GM12878 (cell line): ENCODE results near the gene APBA1. TPM values are rescaled to one million over a fixed set of nuclear protein-coding genes. Genes with fewer than 3 reads are reported as not detected.

ENCODE experiments used
- ATAC-seq: fragments of 200-7000 bp; cut with Tn5 transposase; 3 replicates; pipeline ENCODE4 v1.9.1; 2020; ENCODE audit warnings: mild to moderate bottlenecking, moderate library complexity
- BruUV-seq: library from RNA; stranded (reverse); fragments of 400-500 nt; replicated peaks from 2 replicates; lab custom pipeline; 2021; lab: Mats Ljungman, UMichigan
- CTCF ChIA-PET: fragments of 300-600 bp; sonication (Branson Sonifier 250); formaldehyde crosslinking; extraction: SDS; loops from one replicate; lab custom pipeline; 2021; ENCODE audit warnings: inconsistent platforms; lab: Yijun Ruan, JAX
- POLR2A ChIA-PET: fragments of 350-600 bp; formaldehyde crosslinking; extraction: SDS; loops from one replicate; lab custom pipeline; 2021; ENCODE audit warnings: inconsistent platforms; lab: Charles Lee
- RAD21 ChIA-PET: fragments of 300-600 bp; sonication (Branson Sonifier 250); formaldehyde crosslinking; loops from one replicate; lab custom pipeline; 2023; ENCODE audit warnings: antibody characterized with exemption; ENCODE audit not compliant: unreplicated experiment; lab: Charles Lee
- SMC1A ChIA-PET: fragments of 300-600 bp; sonication (Branson Sonifier 250); formaldehyde crosslinking; loops from one replicate; lab custom pipeline; 2023; ENCODE audit not compliant: unreplicated experiment, uncharacterized antibody; lab: Charles Lee
- DNase-seq: peaks from one replicate; pipeline ENCODE4 v3.0.0-alpha.2; 2011; ENCODE audit warnings: low read depth, low spot score
- FAIRE-seq: peaks from 3 replicates; lab custom pipeline; 2011; peaks lifted over from hg19 to GRCh38; lab: Jason Lieb, UNC
- H2AFZ ChIP-seq: 2 replicates; pipeline ENCODE4 v1.6.0; 2011; ENCODE audit warnings: low read depth, low read length, control low read depth; ENCODE audit not compliant: control insufficient read depth
- H3K27ac ChIP-seq: 2 replicates; pipeline ENCODE4 v1.5.1; 2011; ENCODE audit warnings: control low read depth; ENCODE audit not compliant: control insufficient read depth, insufficient read depth
- H3K27me3 ChIP-seq, 2 experiments: replicated peaks in 1 of 2; 2 replicates each; pipeline versions ENCODE4 v1.6.0 to v1.6.1; 2011; ENCODE audit warnings: low read length in 1 of 2; ENCODE audit not compliant: control insufficient read depth in 2 of 2, insufficient read depth in 2 of 2
- H3K36me3 ChIP-seq, 2 experiments: 2 replicates each; pipeline ENCODE4 v1.5.1; 2011; ENCODE audit warnings: low read length in 1 of 2; ENCODE audit not compliant: control insufficient read depth in 2 of 2, insufficient read depth in 2 of 2
- H3K4me1 ChIP-seq: 2 replicates; pipeline ENCODE4 v1.6.1; 2011; ENCODE audit warnings: mild to moderate bottlenecking, low read length, moderate library complexity, mixed read lengths; ENCODE audit not compliant: control insufficient read depth, insufficient read depth
- H3K4me2 ChIP-seq: 2 replicates; pipeline ENCODE4 v1.6.0; 2011; ENCODE audit warnings: control low read depth; ENCODE audit not compliant: control insufficient read depth, insufficient read depth
- H3K4me3 ChIP-seq: fragments of 200-600 bp; sonication (generic); 2 replicates; pipeline ENCODE4 v1.5.1; 2016
- H3K79me2 ChIP-seq: 2 replicates; pipeline ENCODE4 v1.6.0; 2011; ENCODE audit warnings: low read length; ENCODE audit not compliant: control insufficient read depth, insufficient read depth
- H3K9ac ChIP-seq: 2 replicates; pipeline ENCODE4 v1.8.0; 2011; ENCODE audit warnings: low read length, control low read depth, mixed read lengths; ENCODE audit not compliant: control insufficient read depth, insufficient read depth
- H3K9me3 ChIP-seq: replicated peaks from 3 replicates; pipeline ENCODE4 v1.5.1; 2011; ENCODE audit warnings: mild to moderate bottlenecking, low read length; ENCODE audit not compliant: control insufficient read depth, insufficient read depth
- H4K20me1 ChIP-seq: 2 replicates; pipeline ENCODE4 v1.6.0; 2011; ENCODE audit not compliant: control insufficient read depth, insufficient read depth
- CBFB ChIP-seq: IDR thresholded peaks from 2 replicates; pipeline ENCODE4 v1.6.1; 2016; ENCODE audit warnings: antibody characterized with exemption, low read depth
- CHD4 ChIP-seq: fragments of 200-600 bp; sonication (generic); IDR thresholded peaks from 2 replicates; pipeline ENCODE4 v1.6.1; 2016; ENCODE audit warnings: mild to moderate bottlenecking
- EP300 ChIP-seq, 2 experiments: fragments of 150-350 bp in 1 of 2; IDR thresholded peaks; 2 replicates each; pipeline ENCODE4 v1.6.1; 2011 to 2012; ENCODE audit warnings: low read depth in 2 of 2, low read length in 2 of 2, borderline replicate concordance in 1 of 2, improper control_type of control experiment in 1 of 2, inconsistent platforms in 1 of 2; ENCODE audit not compliant: control insufficient read depth in 1 of 2
- EZH2 ChIP-seq: IDR thresholded peaks from 2 replicates; pipeline ENCODE4 v1.6.1; 2012; ENCODE audit warnings: low read depth, mild to moderate bottlenecking, control low read depth, inconsistent platforms, low read length, borderline replicate concordance; ENCODE audit not compliant: control insufficient read depth
- FOS ChIP-seq: IDR thresholded peaks from 3 replicates; pipeline ENCODE4 v1.6.1; 2011; ENCODE audit warnings: borderline replicate concordance; ENCODE audit not compliant: insufficient read length; ENCODE audit errors: extremely low read depth
- HCFC1 ChIP-seq: fragments of 150-350 bp; IDR thresholded peaks from 2 replicates; pipeline ENCODE4 v1.6.1; 2014; ENCODE audit warnings: low read length
- STAT1 ChIP-seq: fragments of 450-650 bp; conservative IDR thresholded peaks from 2 replicates; pipeline ENCODE4 v1.6.1; 2014; ENCODE audit warnings: antibody characterized with exemption, mild to moderate bottlenecking
- TCF12 ChIP-seq: IDR thresholded peaks from 2 replicates; pipeline ENCODE4 v1.6.1; 2011; ENCODE audit warnings: low read depth, mild to moderate bottlenecking, low read length
- WGBS: methylation state at CpG from one replicate; pipeline ENCODE4 v1.1.6; 2016; ENCODE audit warnings: low lambda C conversion rate; ENCODE audit not compliant: insufficient replicate concordance, insufficient coverage; ENCODE audit errors: missing lambda C conversion rate; 5-methylcytosine and 5-hydroxymethylcytosine counted together
- in situ Hi-C: fragments of 300-500 bp; cut with MboI; formaldehyde crosslinking; loops from 9 replicates; pipeline ENCODE4 v1.14.3; 2018; ENCODE audit warnings: mixed read lengths
- intact Hi-C: fragments of 100-400 bp; cut with micrococcal nuclease; formaldehyde crosslinking; loops from one replicate; pipeline ENCODE4 v1.14.2; 2022; ENCODE audit not compliant: unreplicated experiment
- polyA plus RNA-seq, 11 experiments: library from polyadenylated mRNA; depleted of rRNA in 4 of 11; unstranded in 6 of 11; stranded (reverse) in 5 of 11; fragments of >200 nt; fragmentation: Nextera tagmentation in 4 of 11; fragmentation: Illumina TruSeq in 1 of 11; extraction: Ambion mirVana in 4 of 11; extraction: Trizol in 1 of 11; gene quantifications; 1 replicate in 1 of 11; 2 replicates in 10 of 11; pipeline versions ENCODE4 v1.2.1 to v1.2.3, GENCODE V29; 2011 to 2016; ENCODE audit warnings: inconsistent platforms in 2 of 11, missing spikeins in 2 of 11, low read depth in 1 of 11
- total RNA-seq, 4 experiments: library from RNA; depleted of rRNA in 3 of 4; stranded (reverse); fragments of >200 nt in 3 of 4; fragmentation: Illumina TruSeq in 1 of 4; extraction: Trizol in 1 of 4; gene quantifications; 2 replicates each; pipeline versions ENCODE4 v1.2.1 to v1.2.3, GENCODE V29; 2013 to 2021
- TF ChIP-seq, protein P1 (sequence below): fragments of 450-650 bp; IDR thresholded peaks from 2 replicates; pipeline ENCODE4 v1.6.1; 2016; ENCODE audit warnings: mild to moderate bottlenecking
- TF ChIP-seq, protein P2 (sequence below): IDR thresholded peaks from 2 replicates; pipeline ENCODE4 v1.6.1; 2012; ENCODE audit warnings: mild to moderate bottlenecking, low read depth, low read length
- TF ChIP-seq, protein P3 (sequence below): IDR thresholded peaks from 2 replicates; pipeline ENCODE4 v1.6.1; 2011; ENCODE audit warnings: low read depth, low read length, improper control_type of control experiment, borderline replicate concordance

Gene APBA1
- total and polyA plus RNA-seq, 10 of the 15 experiments (the other 5 are each of a cell fraction or from before 2014, with no cell fraction given): 0.01 to 1.3 (median 0.05) TPM; not detected in 7

DNA sequence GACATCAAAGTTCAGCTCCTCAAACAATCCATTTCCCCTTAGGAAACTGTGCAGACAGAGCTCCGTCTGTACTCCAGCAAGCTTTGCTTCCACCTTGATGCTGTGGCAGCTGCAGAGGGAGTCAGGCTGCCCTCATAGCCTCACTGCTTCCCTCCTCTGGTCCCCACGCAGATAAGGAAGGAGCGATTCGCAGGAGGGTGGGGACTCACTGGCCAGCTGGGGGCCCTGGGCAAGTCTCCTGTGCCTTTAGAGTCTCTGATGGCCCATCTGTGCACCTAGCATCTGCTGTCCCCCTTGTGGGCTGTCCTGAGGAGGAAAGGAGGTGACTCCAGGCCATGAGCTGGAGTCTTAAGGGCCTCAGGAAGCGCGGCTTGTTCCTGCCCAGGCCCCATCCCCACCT, 225.7 kb downstream of the APBA1 start:
- DNase-seq (no peak), FAIRE-seq (no peak), ATAC-seq (no peak)
- in situ Hi-C loops (no loop called here), intact Hi-C loops (no loop called here)
- 40% methylated on average over 6 of the region's 6 CpGs for WGBS
- Histone ChIP-seq H3K27ac (no peak overlapping the region), H3K79me2 (no peaks in the 10 kb centered on the region), H3K9ac (no peak overlapping the region), H2AFZ (no peak overlapping the region), H3K27me3 (peaks cover 0 to 2% of the 10 kb centered on the region in 2 experiments), H4K20me1 (no peaks in the 10 kb centered on the region), H3K4me1 (no peaks in the 10 kb centered on the region), H3K4me2 (no peak overlapping the region), H3K4me3 (no peak overlapping the region), H3K36me3 (no peaks in the 10 kb centered on the region), H3K9me3 (no peaks in the 10 kb centered on the region)
- RAD21 ChIA-PET: interaction anchor here (1.1 kb wide), 1 partner anchor 22 kb away, joined by 3 read pairs; no protein-coding TSS in a partner anchor
- POLR2A ChIA-PET: no interaction called here
- CTCF ChIA-PET: interaction anchor here (0.6 kb wide), 1 partner anchor 26 kb away, joined by 3 read pairs; no protein-coding TSS in a partner anchor
- SMC1A ChIA-PET: no interaction called here
- no TSS peak for BruUV-seq
- TF ChIP-seq HCFC1: no peak
- no peak for TF ChIP-seq CBFB
- TF ChIP-seq EP300 (IDR thresholded peaks at IDR 0.05; ENCODE audit: borderline replicate concordance in 1 of 2, control insufficient read depth in 1 of 2, low read depth in 2 of 2, low read length in 2 of 2): no peak

DNA sequence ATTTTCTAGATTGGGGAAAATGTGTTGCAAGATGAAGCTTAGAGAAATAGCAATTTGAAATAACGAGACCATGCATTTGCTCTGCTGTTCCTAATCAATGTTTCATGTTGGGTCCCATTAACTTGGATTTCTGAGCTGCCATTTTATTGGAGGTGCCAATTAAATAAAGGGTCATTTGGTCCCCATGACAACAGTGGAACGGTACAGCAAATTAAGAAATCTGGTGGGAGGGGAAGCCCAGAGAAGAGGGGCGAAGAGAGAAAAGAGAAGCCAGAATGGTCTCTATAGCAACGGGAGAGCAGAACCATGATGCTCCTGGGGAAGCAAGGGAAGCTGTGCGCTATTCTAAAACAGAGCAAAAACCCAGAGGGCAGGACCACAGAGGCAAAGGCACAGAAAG, 226.9 kb downstream of the APBA1 start:
- in situ Hi-C loops (no loop called here), intact Hi-C loops (no loop called here)
- DNase-seq (no peak), ATAC-seq (no peak), FAIRE-seq (no peak)
- Histone ChIP-seq H3K79me2 (no peaks in the 10 kb centered on the region), H3K4me1 (no peaks in the 10 kb centered on the region), H4K20me1 (no peaks in the 10 kb centered on the region), H3K9me3 (no peaks in the 10 kb centered on the region), H3K4me3 (no peak overlapping the region), H2AFZ (no peak overlapping the region), H3K27ac (no peak overlapping the region), H3K27me3 (peaks cover 0 to 2% of the 10 kb centered on the region in 2 experiments; a peak in 2 of 4 replicates), H3K4me2 (no peak overlapping the region), H3K9ac (no peak overlapping the region), H3K36me3 (no peaks in the 10 kb centered on the region)
- ChIA-PET RAD21 (no interaction called here), POLR2A (no interaction called here), SMC1A (no interaction called here), CTCF (interaction anchor here (1.1 kb wide), 1 partner anchor 23 kb away, joined by 3 read pairs; no protein-coding TSS in a partner anchor)
- 13% methylated on average over 5 of the region's 5 CpGs for WGBS
- no TSS peak for BruUV-seq
- TF ChIP-seq CHD4 (no peak), TCF12 (no peak), FOS (no peak), EZH2 (no peak), STAT1 (no peak)
- TF ChIP-seq, protein P1, sequence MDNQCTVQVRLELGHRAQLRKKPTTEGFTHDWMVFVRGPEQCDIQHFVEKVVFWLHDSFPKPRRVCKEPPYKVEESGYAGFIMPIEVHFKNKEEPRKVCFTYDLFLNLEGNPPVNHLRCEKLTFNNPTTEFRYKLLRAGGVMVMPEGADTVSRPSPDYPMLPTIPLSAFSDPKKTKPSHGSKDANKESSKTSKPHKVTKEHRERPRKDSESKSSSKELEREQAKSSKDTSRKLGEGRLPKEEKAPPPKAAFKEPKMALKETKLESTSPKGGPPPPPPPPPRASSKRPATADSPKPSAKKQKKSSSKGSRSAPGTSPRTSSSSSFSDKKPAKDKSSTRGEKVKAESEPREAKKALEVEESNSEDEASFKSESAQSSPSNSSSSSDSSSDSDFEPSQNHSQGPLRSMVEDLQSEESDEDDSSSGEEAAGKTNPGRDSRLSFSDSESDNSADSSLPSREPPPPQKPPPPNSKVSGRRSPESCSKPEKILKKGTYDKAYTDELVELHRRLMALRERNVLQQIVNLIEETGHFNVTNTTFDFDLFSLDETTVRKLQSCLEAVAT: no peak
- TF ChIP-seq, protein P2, sequence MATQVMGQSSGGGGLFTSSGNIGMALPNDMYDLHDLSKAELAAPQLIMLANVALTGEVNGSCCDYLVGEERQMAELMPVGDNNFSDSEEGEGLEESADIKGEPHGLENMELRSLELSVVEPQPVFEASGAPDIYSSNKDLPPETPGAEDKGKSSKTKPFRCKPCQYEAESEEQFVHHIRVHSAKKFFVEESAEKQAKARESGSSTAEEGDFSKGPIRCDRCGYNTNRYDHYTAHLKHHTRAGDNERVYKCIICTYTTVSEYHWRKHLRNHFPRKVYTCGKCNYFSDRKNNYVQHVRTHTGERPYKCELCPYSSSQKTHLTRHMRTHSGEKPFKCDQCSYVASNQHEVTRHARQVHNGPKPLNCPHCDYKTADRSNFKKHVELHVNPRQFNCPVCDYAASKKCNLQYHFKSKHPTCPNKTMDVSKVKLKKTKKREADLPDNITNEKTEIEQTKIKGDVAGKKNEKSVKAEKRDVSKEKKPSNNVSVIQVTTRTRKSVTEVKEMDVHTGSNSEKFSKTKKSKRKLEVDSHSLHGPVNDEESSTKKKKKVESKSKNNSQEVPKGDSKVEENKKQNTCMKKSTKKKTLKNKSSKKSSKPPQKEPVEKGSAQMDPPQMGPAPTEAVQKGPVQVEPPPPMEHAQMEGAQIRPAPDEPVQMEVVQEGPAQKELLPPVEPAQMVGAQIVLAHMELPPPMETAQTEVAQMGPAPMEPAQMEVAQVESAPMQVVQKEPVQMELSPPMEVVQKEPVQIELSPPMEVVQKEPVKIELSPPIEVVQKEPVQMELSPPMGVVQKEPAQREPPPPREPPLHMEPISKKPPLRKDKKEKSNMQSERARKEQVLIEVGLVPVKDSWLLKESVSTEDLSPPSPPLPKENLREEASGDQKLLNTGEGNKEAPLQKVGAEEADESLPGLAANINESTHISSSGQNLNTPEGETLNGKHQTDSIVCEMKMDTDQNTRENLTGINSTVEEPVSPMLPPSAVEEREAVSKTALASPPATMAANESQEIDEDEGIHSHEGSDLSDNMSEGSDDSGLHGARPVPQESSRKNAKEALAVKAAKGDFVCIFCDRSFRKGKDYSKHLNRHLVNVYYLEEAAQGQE: no peak
- TF ChIP-seq, protein P3, sequence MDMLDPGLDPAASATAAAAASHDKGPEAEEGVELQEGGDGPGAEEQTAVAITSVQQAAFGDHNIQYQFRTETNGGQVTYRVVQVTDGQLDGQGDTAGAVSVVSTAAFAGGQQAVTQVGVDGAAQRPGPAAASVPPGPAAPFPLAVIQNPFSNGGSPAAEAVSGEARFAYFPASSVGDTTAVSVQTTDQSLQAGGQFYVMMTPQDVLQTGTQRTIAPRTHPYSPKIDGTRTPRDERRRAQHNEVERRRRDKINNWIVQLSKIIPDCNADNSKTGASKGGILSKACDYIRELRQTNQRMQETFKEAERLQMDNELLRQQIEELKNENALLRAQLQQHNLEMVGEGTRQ: no peak
